DMS114 treated with DMSO at 0.1 percent for 48 hours (cell line): ENCODE results near the gene PLK5.
"Not testable (repeated sequence)": the region's sequence is repeated elsewhere in the genome, so short reads cannot be mapped to it uniquely, and the experiment has no call there.

Experiments
- DNase-seq: peaks from one replicate; lab custom pipeline; 2025; ENCODE audit not compliant: unreplicated experiment; lab: John Stamatoyannopoulos, UW

Gene PLK5

DNA sequence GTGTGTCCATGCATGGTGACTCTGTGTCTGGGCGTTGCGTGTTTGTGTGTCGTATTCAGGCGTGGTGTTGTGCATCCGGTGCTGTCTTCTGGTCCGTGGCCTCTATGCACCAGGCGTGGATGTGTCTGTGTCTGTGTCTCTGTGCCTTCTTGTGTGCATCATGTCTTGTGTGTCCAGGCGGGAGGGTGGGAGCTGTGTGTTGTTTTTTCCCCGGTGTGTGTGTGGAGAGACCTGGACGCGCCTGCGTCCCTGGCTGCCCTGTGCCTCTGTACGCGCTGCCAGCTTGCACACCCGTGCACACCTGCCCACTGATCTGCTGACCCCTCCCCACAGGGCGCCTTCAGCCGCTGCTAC is 1.1 kb downstream of the PLK5 start:
- no peak for DNase-seq

DNA sequence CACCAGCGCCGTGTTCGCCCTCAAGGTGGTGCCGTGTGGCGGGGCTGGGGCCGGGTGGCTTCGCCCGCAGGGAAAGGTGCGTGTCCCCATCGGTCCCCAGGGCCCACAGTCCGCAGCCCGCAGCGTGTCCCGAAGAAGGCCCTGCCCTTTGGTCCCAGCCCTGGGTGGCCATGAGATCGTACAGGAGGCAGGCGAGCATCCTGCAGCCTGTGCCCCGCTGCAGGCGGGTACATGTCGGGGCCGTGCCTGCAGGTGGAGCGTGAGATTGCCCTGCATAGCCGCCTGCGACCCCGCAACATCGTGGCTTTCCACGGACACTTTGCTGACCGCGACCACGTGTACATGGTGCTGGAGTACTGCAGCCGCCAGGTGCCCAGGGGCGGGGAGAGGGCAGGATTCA is 1.5 kb downstream of the PLK5 start:
- DNase-seq, result no peak

DNA sequence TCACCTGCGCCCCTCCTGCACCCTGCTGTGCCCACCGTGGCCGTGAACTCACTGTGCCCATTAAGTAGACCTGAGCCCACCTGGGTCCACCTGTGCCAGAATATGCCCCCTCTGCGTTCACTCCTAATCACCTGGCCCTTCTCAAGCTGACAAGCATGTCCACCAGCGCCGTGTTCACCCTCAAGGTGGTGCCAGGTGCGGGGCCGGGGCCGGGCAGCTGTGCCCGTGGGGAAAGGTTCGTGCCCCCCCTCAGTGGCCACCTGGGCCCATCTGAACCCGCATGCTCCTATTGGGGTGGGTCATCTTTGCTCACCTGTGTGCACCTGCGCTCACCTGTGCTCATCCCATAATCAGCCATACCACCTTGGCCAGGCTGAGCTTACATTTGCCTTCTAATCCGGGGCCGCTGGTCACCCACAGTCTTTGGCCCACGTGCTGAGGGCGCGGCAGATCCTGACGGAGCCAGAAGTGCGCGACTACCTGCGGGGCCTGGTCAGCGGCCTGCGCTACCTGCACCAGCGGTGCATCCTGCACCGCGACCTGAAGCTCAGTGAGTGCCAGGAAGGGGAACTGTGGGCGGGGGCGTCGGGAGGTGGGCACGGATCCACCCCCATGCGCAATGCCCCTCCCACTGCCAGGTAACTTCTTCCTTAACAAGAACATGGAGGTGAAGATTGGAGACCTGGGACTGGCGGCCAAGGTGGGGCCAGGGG is 2.3 kb downstream of the PLK5 start:
- DNase-seq, result no peak

DNA sequence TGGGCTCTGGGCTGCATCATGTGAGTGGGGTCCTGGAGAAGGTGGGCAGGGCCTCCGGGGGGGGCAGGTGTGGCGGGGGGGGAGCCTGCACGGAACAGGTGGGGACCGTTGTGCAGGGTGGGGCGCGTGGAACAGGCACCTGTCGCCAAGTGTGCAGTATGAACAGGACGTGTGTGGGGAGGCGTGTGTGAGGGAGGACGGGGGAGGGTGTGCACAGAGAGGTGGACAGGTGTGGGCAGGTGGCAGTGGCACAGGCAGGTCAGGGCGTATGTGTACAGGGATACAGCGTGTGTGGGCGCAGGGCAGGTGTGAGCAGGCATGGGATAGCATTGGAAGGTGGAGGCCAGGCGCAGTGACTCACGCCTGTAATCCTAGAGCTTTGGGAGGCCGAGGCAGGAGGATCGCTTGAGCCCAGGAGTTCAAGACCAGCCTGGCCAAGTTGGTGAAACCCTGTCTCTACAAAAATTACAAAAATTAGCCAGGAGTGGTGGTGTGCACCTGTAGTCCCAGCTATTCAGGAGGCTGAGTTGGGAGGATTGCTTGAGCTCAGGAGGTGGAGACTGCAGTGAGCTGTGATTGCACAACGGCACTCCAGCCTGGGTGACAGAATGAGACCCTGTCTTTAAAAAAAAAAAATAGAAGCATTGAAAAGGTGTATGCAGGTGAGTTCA is 3.2 kb downstream of the PLK5 start:
- no peak for DNase-seq

DNA sequence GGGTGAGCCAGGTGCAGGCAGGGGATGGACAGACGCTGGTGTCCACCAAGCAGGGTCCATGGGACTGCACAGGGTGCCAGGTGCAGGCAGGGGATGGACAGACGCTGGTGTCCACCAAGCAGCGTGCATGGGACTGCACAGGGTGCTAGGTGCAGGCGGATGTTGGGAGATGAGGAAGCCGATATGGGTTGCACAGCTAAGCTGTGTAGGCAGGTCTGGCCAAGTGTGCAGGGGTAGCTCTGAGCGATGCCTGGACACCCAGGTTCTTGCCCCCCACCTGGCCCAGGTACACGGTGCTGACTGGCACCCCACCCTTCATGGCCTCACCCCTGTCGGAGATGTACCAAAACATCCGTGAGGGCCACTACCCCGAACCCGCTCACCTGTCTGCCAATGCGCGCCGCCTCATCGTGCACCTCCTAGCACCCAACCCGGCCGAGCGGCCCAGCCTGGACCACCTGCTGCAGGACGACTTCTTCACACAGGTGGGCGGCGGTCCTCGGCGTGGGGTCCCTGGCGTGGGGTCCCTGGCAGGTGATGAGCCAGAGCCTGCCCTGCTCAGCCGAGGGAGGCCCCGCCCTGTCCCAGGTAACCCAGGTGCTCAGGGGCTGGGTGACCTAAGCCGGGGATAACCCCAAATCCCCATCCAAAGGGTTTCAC is 3.9 kb downstream of the PLK5 start:
- no peak for DNase-seq

DNA sequence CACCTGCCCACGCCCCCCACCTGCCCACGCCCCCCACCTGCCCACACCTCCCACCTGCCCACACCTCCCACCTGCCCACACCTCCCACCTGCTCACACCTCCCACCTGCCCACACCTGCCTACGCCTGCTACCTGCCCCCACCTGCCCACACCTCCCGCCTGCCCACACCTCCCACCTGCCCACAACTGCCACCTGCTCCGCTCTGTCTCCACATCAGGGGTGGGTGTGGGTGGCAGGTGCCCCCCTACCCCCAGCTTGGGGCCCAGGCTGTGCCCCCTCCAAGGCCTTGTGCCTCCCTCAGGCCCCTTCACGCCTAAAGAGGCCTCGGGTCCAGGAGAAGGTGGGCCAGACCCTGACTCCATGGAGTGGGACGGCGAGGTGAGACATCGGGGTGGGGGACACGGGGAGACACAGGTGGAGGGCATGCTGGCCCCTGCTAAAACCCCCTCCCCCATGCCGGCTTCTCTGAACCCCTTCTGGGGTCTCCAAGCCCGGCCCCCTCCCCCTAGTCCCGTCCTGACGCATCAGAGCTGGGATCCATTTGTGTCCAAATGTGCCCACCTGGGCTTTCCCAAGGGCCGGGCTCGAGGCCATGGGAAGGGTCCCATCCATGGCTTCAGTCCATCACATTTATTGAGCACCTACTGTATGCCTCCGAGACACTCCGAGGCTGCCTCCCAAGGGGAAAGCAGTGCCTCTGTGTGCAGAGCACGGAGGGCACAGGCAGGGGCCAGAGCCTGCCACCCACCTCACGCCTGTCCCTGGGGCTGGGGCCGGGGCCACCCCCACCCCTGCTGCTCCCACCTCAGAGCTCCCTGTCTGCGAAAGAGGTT is 4.9 kb downstream of the PLK5 start:
- no peak for DNase-seq

DNA sequence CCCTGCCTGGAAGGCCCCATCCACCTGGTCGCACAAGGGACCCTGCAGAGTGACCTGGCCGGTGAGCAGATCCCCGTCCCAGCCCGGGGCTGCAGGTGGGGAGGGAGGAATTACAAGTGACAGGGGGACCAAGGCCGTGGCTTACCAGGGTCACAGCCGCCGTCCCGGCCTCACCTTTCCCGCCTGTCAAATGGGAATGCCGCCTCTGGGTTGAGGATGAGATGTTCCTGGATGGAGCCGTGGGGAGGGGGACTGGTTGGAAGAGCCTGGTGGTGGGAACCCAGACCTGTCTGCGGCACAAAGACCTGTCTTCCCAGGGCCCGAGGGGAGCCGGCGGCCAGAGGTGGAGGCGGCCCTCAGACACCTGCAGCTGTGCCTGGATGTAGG is 5.5 kb downstream of the PLK5 start:
- DNase-seq, result no peak

DNA sequence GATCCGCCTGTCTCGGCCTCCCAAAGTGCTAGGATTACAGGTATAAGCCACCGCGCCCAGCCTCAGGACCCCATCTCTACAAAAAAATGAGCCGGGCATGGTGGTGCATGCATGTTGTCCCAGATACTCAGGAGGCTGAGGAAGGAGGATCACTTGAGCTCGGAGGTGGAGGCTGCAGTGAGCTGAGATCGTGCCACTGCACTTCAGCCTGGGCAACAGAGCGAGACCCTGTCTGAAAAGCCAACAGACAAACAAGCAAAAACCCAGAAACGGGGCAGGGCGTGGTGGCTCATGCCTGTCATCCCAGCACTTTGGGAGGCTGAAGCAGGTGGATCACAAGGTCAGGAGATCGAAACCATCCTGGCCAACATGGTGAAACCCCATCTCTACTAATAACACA is 7.0 kb downstream of the PLK5 start:
- DNase-seq, result not testable (repeated sequence)

DNA sequence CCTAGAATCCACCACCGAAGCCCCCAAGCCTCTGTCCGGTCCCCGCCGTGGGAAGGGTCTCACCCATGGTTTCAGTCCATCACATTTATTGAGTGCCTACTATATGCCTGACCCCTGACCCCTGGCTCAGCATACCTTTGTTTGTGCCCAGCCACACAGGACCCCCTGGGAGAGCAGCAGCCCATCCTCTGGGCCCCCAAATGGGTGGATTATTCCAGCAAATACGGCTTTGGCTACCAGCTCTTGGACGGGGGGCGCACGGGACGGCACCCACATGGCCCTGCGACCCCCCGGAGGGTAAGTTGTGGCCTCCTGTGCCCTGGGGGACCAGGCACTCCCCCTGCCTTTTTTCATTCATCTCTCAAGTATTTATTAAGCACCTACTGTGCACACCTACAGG is 7.7 kb downstream of the PLK5 start:
- DNase-seq, result no peak

DNA sequence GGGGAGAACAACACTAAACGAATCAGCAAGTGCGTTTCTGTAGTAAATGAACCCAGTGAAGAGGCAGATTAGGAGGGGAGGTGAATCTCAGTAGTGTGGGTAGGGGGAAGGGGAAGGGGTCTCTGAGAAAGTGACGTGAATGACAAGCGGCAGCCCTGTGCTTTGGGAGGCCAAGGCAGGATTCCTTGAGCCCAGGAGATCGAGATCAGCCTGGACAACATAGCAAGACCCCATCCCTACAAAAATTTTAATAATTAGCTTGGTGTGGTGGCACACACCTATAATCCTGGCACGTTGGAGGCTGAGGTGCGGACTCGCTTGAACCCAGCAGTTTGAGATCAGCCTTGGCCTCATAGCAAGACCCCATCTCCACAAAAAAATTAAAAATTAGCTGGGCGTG is 8.1 kb downstream of the PLK5 start:
- DNase-seq, result no peak

DNA sequence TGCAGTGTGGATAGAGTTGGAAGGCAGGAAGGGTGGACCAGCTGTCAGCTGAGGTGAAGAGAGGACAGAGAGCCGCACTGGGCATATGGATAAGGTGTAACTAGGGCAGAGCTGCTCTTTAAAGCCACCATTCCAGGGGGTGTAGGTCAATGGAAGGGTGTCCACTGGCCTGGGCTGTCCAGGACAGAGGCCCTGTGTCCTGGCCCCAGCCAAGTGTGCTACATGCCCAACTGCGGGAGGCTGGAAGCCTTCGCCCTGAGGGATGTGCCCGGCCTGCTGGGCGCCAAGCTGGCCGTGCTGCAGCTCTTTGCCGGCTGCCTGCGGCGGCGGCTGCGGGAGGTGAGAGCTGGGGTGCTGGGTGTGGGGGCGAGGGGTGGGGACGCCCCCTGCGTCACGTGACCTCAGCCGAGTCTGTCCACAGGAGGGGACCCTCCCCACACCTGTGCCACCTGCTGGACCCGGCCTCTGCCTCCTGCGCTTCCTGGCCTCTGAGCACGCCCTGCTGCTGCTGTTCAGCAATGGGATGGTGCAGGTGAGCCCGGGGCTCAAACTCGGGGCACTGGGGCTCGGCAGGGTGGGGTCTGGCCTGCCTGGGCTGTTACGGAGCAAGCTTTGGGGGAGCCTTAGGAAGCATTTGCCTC is 9.8 kb downstream of the PLK5 start:
- no peak for DNase-seq

DNA sequence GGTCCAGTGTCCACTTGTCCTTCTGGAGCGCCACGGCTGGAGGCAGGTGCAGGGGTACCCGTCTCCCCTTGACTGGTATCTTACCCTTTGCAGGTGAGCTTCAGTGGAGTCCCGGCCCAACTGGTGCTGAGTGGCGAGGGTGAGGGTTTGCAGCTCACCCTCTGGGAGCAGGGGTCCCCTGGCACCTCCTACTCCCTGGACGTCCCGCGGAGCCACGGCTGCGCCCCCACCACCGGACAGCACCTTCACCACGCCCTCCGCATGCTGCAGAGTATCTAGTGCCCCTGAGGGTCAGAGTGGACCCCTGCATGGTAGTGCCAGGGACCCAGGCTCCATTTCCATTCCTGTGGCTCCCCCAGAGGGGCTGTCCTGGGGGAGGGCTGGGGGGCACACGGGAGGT is 11.1 kb downstream of the PLK5 start:
- DNase-seq, result no peak

DNA sequence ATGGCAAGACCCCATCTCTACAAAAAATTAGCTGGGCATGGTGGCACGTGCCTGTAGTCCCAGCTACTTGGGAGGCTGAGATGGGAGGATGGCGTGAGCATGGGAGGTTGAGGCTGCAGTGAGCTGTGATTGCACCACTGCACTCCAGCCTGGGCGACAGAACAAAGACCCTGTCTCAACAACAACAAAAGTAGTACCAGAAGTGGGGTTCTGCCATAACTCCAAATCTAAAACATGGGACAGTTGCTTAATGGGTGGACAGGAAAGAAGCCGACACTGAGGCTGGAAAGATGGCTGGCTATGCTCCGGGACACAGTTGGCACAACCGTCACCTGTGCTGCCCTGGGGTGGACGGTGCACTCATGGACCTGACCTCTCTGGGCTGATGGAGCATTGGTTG is 11.8 kb downstream of the PLK5 start:
- DNase-seq, result not testable (repeated sequence)

DNA sequence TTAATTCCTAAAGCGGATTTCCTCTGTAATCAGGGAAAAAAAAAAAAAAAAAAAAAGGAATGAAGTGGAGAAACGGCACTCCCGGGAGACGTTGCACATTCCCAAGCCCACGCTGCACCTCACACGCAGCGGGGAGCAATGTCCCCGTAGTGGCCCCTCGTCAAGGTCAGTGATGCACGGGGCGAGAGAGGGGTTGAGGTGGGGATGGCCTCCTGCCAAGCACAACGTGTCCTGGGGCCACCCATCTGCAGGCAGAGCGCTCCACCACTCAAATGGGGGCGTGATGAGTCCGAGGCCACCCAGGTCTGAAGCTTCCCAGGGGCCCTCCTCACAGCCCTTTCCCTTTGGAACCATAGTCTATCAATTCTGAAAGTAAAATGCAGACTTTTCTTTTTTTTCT is 15.1 kb downstream of the PLK5 start:
- DNase-seq, result no peak

DNA sequence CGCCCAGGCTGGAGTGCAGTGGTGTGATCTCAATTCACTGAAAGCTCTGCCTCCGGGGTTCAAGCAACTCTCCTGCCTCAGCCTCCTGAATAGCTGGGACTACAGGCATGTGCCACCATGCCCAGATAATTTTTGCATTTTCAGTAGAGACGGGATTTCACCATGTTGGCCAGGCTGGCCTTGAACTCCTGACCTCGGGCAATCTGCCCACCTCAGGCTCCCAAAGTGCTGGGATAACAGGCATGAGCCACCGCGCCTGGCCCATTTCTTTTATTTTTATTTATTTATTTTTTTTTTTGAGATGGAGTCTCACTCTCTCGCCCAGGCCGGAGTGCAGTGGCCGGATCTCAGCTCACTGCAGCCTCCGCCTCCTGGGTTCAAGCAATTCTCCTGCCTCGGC is 15.9 kb downstream of the PLK5 start:
- DNase-seq, result not testable (repeated sequence)

DNA sequence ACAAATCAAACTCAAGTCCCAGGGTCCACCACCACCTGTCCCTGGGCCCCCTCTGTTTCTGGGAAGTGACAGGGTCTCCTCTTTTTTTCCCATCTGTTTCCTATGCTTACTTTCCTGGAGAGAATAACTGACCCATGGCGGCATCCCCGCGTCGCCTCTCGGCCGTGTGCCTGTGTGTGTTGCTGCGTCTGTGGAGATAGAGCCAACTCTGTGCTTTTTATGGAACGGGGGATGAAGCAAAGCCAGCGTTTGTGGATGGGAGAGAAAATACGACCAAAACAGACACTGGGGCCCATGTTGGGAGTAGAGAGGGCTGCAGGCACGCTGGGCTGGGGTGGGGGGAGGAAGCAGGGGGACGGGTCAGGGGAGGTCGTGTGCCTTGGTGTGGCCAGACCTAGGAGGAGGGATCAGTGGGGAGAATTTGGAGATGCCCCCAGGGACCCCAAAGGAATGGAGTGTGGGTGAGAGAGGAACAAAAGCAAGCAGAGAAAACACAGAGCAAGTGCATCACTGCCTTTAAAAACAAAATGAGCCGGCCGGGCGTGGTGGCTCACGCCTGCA is 16.6 kb downstream of the PLK5 start:
- DNase-seq, result no peak

DNA sequence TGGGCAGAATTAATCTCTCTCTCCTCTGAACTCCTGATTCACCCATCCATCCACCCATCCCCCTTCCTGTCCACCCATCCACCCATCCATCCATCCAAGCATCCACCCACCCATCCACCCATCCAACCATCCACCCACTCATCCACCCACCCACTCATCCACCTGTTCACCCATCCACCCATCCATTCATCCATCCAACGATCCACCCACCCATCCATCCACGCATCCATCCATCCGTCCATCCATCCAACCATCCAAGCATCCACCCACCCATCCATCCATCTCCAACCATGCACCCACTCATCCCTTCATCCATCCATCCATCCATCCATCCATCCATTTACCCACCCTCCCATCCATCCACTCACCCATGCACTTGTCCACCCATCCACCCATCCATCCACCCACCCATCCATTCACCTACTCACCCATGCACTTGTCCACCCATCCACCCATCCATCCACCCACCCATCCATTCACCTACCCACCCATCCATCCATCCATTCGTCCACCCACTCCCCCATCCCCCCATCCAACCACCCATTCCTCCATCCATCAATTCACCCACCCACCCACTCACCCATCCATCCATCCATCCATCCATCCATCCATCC is 25.6 kb downstream of the PLK5 start:
- no peak for DNase-seq

DNA sequence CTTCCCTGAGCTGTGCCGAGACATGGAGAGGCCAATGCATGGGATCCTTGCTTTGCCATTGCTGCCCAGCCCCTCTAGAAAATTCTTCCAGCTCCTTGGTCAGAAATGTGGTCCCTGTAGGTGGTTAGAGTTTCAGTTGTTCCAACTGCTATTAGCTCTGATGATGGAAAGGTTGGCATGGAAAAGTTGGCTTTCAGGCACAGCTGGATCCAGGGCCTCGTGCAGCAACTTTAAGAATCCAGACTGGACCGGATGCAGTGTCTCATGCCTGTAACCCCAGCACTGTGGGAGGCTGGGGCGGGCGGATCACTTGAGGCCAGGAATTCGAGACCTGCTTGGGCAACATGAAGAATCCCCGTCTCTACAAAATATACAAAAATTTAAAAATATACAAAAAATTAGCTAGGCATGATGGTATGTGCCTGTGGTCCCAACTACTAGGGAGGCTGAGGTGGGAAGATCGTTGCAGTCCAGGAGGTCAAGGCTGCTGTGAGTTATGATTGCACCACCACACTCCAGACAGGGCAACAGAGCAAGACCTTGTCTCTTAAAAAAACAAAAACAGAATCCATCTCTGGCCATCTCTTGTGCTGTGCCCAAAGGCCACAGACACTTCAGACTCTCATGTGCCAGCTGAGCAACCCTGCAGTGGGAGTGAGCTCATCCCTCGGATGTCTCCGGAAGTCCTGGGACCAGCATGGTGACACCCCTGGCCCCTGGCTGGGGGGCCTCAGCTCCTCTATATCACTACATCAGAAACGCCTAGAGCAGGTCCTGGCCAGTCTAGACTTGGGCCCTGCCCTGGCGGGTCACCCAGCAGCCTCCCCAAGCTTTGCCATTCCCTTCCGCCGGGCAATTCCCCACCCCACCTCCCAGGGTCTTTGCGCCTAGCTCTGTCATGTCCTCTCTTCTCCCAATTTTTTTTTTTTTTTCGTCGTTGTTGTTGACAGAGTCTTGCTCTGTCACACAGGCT is 27.5 kb downstream of the PLK5 start:
- DNase-seq, result no peak

DNA sequence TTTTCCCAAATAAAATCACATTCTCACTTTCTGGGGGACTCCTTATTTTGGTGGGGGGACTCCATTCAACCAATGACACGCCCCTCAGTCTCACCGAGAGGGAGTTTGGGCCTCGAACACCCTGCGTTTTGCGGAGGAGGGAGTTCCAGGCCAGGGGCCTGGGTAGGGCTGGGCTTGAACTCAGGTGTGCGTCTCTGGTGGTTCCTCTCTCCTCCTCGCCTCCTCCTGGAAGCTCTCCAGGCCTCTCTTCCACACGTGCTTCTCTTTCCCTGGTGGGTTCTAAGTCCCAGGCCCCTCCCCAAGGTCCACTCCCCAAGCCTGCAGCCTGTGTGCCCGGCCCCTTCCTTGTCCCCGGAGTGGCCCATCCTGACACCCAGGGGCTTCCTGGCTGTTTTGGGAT is 29.5 kb downstream of the PLK5 start:
- DNase-seq, result no peak
